Neural progenitor cell (in vitro differentiated cells): ENCODE results near the gene VAV2. TPM values are rescaled to one million over a fixed set of nuclear protein-coding genes. Genes with fewer than 3 reads are reported as not detected.

Experiments used
- DNase-seq: peaks from one replicate; pipeline ENCODE4 v3.0.0-alpha.2; 2016; ENCODE audit warnings: low spot score
- H2AFZ ChIP-seq: fragments of 200-600 bp; sonication (generic); replicated peaks from 2 replicates; pipeline ENCODE4 v1.6.1; 2016; ENCODE audit warnings: antibody characterized with exemption
- H3F3A ChIP-seq: fragments of 200-600 bp; sonication (generic); 2 replicates; pipeline ENCODE4 v1.6.1; 2016; ENCODE audit warnings: antibody characterized with exemption, low read depth
- H3K27ac ChIP-seq: fragments of 200-600 bp; sonication (generic); 2 replicates; pipeline ENCODE4 v1.5.1; 2016; ENCODE audit warnings: mild to moderate bottlenecking
- H3K27me3 ChIP-seq: fragments of 200-600 bp; sonication (generic); 2 replicates; pipeline ENCODE4 v1.6.1; 2016; ENCODE audit warnings: mild to moderate bottlenecking, moderate library complexity
- H3K36me3 ChIP-seq: fragments of 200-600 bp; sonication (generic); 2 replicates; pipeline ENCODE4 v1.5.1; 2016
- H3K4me1 ChIP-seq: fragments of 200-600 bp; sonication (generic); 2 replicates; pipeline ENCODE4 v1.6.1; 2016; ENCODE audit warnings: mixed run types
- H3K4me2 ChIP-seq: fragments of 200-600 bp; sonication (generic); 2 replicates; pipeline ENCODE4 v1.6.1; 2016
- H3K4me3 ChIP-seq: fragments of 200-600 bp; sonication (generic); 2 replicates; pipeline ENCODE4 v1.5.1; 2016
- H3K79me2 ChIP-seq: fragments of 200-600 bp; sonication (generic); 2 replicates; pipeline ENCODE4 v1.6.1; 2016; ENCODE audit warnings: low read depth
- H3K9ac ChIP-seq: fragments of 200-600 bp; sonication (generic); 2 replicates; pipeline ENCODE4 v1.6.1; 2016
- H3K9me3 ChIP-seq: fragments of 200-600 bp; sonication (generic); 2 replicates; pipeline ENCODE4 v1.5.1; 2016; ENCODE audit warnings: low read depth
- H4K20me1 ChIP-seq: fragments of 200-600 bp; sonication (generic); 2 replicates; pipeline ENCODE4 v1.6.1; 2016; ENCODE audit warnings: low read depth
- H3K27ac Mint-ChIP-seq: 3 replicates; pipeline ENCODE4 v1.8.0; 2021; ENCODE audit warnings: mixed read lengths
- H3K27me3 Mint-ChIP-seq: 2 replicates; pipeline ENCODE4 v1.8.0; 2022; ENCODE audit warnings: low read depth, mild to moderate bottlenecking, inconsistent platforms, moderate library complexity, mixed read lengths; ENCODE audit not compliant: insufficient read depth
- H3K36me3 Mint-ChIP-seq: 3 replicates; pipeline ENCODE4 v1.8.0; 2021; ENCODE audit warnings: mixed read lengths
- H3K4me1 Mint-ChIP-seq: 3 replicates; pipeline ENCODE4 v1.8.0; 2021; ENCODE audit warnings: mixed read lengths
- H3K4me3 Mint-ChIP-seq: 3 replicates; pipeline ENCODE4 v1.8.0; 2021; ENCODE audit warnings: mild to moderate bottlenecking, moderate library complexity, mixed read lengths
- H3K9me3 Mint-ChIP-seq: 3 replicates; pipeline ENCODE4 v1.8.0; 2020; ENCODE audit warnings: mixed read lengths
- EZH2 ChIP-seq: fragments of 200-600 bp; sonication (generic); IDR thresholded peaks from 2 replicates; pipeline ENCODE4 v1.6.1; 2017; ENCODE audit warnings: antibody characterized with exemption, mild to moderate bottlenecking, moderate library complexity
- EZH2phosphoT487 ChIP-seq: fragments of 200-600 bp; sonication (generic); IDR thresholded peaks from 2 replicates; pipeline ENCODE4 v1.6.1; 2017; ENCODE audit warnings: antibody characterized with exemption
- total RNA-seq: library from RNA; depleted of rRNA; stranded (reverse); fragments of >200 nt; gene quantifications from 2 replicates; pipeline ENCODE4 v1.2.3, GENCODE V29; 2015; ENCODE audit warnings: low replicate concordance
- TF ChIP-seq, protein P1 (sequence below): fragments of 200-600 bp; sonication (generic); IDR thresholded peaks from 2 replicates; pipeline ENCODE4 v1.5.1; 2017; ENCODE audit warnings: antibody characterized with exemption, mild to moderate bottlenecking

Gene VAV2
- total RNA-seq, 1 donor from 2014 or later: 12.9 TPM

DNA sequence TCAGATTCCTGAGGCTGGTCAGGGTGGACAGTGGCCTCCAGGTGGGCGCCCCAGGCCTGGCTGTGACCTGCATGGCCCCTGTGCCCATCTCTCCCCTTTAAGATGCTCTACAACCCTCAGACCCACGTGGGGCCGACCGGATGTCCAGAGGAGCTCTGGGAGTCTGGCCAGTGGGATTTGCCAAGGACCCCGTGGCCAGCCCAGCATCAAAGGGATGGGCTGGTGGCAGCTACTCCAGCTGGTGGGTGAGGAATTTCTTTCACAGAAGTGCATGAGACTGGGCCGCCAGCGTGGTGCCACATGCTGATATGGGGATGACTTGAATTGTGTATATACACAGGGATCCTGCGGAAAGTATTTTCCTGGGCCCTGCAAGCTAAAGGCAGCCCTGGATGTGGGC is 159.2 kb downstream of the VAV2 start:
- H3K27ac Mint-ChIP-seq: no peak overlapping the region

DNA sequence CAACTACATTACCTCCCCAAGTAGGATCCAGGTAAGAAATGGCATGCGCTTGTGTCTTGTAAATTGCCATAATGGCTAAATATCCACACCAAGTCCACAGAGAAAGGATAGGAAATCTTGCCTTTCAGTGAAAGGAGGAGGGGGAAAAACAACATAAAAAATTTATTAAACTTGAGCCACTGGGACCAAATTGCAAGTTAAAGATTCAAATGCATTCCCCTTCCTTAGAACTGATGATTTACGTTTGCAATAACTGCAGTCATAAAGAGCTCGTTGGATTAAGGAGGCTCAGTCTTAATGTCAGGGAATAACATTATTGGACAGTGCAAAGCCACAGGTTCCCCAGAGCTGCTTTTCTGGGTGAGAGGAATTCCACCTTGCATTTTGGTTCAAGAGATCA is 161.4 kb downstream of the VAV2 start:
- Histone ChIP-seq H3K36me3 (no peaks in the 10 kb centered on the region), H3F3A (no peaks in the 10 kb centered on the region), H3K79me2 (no peaks in the 10 kb centered on the region), H3K9ac (no peak overlapping the region), H3K4me3 (no peak overlapping the region), H3K27me3 (no peaks in the 10 kb centered on the region), H2AFZ (no peak overlapping the region), H4K20me1 (peaks cover 27% of the 10 kb centered on the region), H3K4me2 (no peak overlapping the region), H3K4me1 (peaks cover 27% of the 10 kb centered on the region), H3K27ac (no peak overlapping the region), H3K9me3 (no peaks in the 10 kb centered on the region)
- Mint-ChIP-seq H3K27me3 (peaks cover 5% of the 10 kb centered on the region), H3K27ac (no peak overlapping the region), H3K36me3 (peaks cover 4% of the 10 kb centered on the region), H3K4me1 (peaks cover 16% of the 10 kb centered on the region), H3K4me3 (no peak overlapping the region), H3K9me3 (no peaks in the 10 kb centered on the region)
- no peak for DNase-seq
- TF ChIP-seq EZH2 (no peak), EZH2phosphoT487 (no peak)
- TF ChIP-seq, protein P1, sequence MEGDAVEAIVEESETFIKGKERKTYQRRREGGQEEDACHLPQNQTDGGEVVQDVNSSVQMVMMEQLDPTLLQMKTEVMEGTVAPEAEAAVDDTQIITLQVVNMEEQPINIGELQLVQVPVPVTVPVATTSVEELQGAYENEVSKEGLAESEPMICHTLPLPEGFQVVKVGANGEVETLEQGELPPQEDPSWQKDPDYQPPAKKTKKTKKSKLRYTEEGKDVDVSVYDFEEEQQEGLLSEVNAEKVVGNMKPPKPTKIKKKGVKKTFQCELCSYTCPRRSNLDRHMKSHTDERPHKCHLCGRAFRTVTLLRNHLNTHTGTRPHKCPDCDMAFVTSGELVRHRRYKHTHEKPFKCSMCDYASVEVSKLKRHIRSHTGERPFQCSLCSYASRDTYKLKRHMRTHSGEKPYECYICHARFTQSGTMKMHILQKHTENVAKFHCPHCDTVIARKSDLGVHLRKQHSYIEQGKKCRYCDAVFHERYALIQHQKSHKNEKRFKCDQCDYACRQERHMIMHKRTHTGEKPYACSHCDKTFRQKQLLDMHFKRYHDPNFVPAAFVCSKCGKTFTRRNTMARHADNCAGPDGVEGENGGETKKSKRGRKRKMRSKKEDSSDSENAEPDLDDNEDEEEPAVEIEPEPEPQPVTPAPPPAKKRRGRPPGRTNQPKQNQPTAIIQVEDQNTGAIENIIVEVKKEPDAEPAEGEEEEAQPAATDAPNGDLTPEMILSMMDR: no peak

More for the DNA sequence above, 159.2 kb downstream of the VAV2 start:
- H3F3A ChIP-seq: peaks cover 10% of the 10 kb centered on the region
- H3K4me2 ChIP-seq: no peak overlapping the region
- Mint-ChIP-seq H3K4me3 (no peak overlapping the region), H3K27me3 (peaks cover 7% of the 10 kb centered on the region), H3K36me3 (peaks cover 4% of the 10 kb centered on the region), H3K9me3 (no peaks in the 10 kb centered on the region), H3K4me1 (peaks cover 27% of the 10 kb centered on the region)
- H3K4me3 ChIP-seq: no peak overlapping the region
- no peak for TF ChIP-seq EZH2
- TF ChIP-seq, protein P1: no peak
- H3K27me3 ChIP-seq: no peaks in the 10 kb centered on the region
- H3K79me2 ChIP-seq: peaks cover 9% of the 10 kb centered on the region
- no peak overlapping the region for H3K9ac ChIP-seq
- H2AFZ ChIP-seq: no peak overlapping the region
- peaks cover 28% of the 10 kb centered on the region for H3K4me1 ChIP-seq
- peaks cover 36% of the 10 kb centered on the region for H4K20me1 ChIP-seq
- no peaks in the 10 kb centered on the region for H3K9me3 ChIP-seq
- H3K27ac ChIP-seq: no peak overlapping the region
- no peaks in the 10 kb centered on the region for H3K36me3 ChIP-seq
- no peak for DNase-seq

DNA sequence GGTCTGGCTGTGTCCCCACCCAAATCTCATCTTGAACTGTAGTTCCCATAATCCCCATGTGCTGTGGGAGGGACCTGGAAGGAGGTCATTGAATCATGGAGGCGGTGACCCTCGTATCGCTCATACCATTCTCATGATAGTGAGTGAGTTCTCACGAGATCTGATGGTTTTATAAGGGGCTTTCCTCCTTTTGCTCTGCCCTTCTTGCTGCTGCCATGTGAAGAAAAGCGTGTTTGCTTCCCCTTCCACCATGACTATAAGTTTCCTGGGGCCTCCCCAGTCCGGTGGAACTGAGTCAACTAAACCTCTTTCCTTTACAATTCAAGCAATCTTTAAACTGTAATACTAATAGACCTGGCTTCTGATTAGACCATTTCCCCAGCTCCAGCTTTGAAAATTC is 161.8 kb downstream of the VAV2 start:
- Mint-ChIP-seq H3K4me3 (no peak overlapping the region), H3K27ac (no peak overlapping the region), H3K27me3 (peaks cover 5% of the 10 kb centered on the region), H3K4me1 (peaks cover 19% of the 10 kb centered on the region), H3K36me3 (peaks cover 4% of the 10 kb centered on the region), H3K9me3 (no peaks in the 10 kb centered on the region)
- no peak overlapping the region for H3K27ac ChIP-seq
- no peak for DNase-seq
- no peaks in the 10 kb centered on the region for H3K79me2 ChIP-seq
- peaks cover 28% of the 10 kb centered on the region for H3K4me1 ChIP-seq
- H4K20me1 ChIP-seq: peaks cover 27% of the 10 kb centered on the region
- H3K9me3 ChIP-seq: no peaks in the 10 kb centered on the region
- H3K4me2 ChIP-seq: no peak overlapping the region
- no peaks in the 10 kb centered on the region for H3K27me3 ChIP-seq
- TF ChIP-seq, protein P1: no peak
- TF ChIP-seq EZH2: no peak
- no peak for TF ChIP-seq EZH2phosphoT487
- no peak overlapping the region for H3K9ac ChIP-seq
- no peak overlapping the region for H2AFZ ChIP-seq
- no peaks in the 10 kb centered on the region for H3K36me3 ChIP-seq
- no peaks in the 10 kb centered on the region for H3F3A ChIP-seq
- H3K4me3 ChIP-seq: no peak overlapping the region
